AG09309 (cell line): ENCODE data around the gene RNF223.

ENCODE experiments used
- DNase-seq: peaks from one replicate; pipeline ENCODE4 v3.0.0-alpha.2; 2010; ENCODE audit warnings: low read depth
- H3K4me3 ChIP-seq: 2 replicates; pipeline ENCODE4 v1.5.1; 2011; ENCODE audit warnings: mild to moderate bottlenecking, low read depth, low read length, moderate library complexity; ENCODE audit not compliant: control insufficient read depth
- CTCF ChIP-seq: IDR thresholded peaks from 2 replicates; pipeline ENCODE4 v1.5.1; 2011; ENCODE audit warnings: mild to moderate bottlenecking, low read depth, low read length, inconsistent platforms; ENCODE audit not compliant: insufficient read depth, control insufficient read depth; ENCODE audit errors: missing control alignments

RNF223 gene

GRCh38 chr1:1027791-1028190 is 46.3 kb downstream of the RNF223 start:
- TF ChIP-seq CTCF, result no peak
- no peak for DNase-seq
- H3K4me3 ChIP-seq, result no peak overlapping the region

DNA sequence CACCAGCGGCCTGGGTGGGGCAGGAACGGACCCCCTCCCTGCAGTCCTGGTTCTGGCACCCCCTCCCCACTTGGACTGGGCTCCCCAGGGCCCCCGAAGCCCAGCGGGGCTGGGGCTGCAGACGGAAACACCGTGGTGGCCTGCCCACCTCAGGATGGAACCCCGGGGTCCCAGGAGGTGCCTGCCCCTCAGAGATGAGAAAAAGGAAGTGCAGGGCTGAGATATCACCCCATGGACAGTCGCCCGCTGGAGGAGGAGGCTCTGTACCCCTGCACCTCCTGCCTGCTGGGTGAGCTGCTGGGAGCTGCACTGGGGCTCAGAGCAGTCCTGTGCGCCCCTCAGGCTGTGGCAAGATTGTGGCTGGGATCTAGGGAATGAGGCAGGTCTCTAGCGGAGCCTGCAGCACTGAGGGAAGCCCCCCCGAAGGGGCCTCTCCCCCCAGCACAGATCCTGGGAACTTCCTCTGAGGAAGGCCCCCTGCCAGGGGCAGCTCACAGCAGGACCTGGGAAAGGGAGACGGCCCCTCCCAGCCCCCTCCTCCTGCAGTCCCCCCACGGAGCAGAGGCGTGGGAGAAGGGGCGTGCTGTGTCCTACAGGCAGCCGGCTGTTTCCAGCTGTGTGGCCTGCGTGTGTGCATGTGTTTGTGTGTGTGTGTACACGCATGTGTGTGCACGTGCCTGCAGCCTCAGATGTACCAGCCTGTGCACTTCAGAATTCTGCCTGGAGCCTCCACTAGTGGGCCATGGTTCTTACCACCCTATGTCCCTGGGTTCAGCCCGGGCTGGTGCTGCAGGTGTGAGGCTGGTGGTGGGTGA is 47.3 kb downstream of the RNF223 start:
- DNase-seq, result no peak
- TF ChIP-seq CTCF, result no peak
- H3K4me3 ChIP-seq, result no peak overlapping the region

- DNase-seq, result no peak
- TF ChIP-seq CTCF, result no peak
- no peak overlapping the region for H3K4me3 ChIP-seq
Measured at GRCh38 chr1:1025730-1026129, 48.4 kb downstream of the RNF223 start.

GRCh38 chr1:1024771-1025699 is 49.1 kb downstream of the RNF223 start:
- TF ChIP-seq CTCF, result no peak
- no peak overlapping the region for H3K4me3 ChIP-seq
- no peak for DNase-seq

DNA sequence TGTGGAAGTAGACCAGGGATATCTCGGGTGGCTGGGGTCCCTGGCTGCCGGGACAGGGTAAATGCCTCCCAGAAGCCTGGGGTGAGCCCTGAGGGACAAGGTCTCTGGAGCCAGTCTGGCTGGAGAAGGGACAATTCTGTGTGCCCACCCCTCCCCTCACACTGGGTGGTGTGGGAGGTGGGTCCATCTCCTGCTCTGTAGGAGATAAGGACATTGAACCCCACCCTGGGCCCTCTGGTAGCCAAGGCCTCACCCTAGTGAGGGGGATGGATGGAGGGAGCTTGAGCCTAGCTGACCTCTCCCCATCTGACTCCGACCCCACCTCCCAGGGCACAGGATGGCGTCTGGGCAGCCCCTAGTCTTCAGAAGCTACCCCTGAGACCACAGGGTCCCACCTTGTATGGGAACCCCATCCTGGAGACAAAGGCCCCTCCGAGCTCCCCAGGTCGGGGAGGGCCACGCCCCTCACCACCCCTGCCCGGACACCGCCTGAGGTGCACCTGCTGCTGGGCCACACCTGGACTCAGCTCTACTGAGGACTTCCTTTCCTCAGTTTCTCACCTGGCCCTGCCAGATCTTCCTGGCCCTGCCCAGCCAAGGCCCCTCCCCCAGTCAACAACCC is 49.8 kb downstream of the RNF223 start:
- no peak overlapping the region for H3K4me3 ChIP-seq
- no peak for TF ChIP-seq CTCF
- DNase-seq, result no peak

DNA sequence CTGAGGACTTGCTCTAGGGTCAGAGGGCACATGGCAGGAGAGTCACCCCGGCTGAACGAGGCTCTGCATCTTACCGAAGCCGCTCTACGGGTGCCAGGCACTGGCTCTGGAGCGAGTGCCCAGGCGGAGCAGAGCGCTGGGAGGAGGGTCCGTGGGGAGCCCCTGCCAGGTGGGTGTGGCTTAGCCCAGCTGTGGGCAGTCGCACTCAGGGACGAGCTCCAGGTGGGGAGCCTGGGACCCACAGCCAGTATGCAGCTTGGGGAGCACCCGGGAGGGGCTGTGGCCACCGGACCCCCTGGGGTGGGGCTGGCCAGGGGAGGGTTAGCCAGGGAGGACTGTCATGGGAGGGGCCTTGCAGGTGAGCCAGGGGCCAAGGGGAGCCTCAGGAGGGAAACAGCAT is 50.4 kb downstream of the RNF223 start:
- TF ChIP-seq CTCF, result no peak
- DNase-seq, result no peak
- H3K4me3 ChIP-seq, result no peak overlapping the region
